Measurements from ENCODE around the gene SLC48A1.

Gene SLC48A1

GRCh38 chr12:47776471-47777143 is 3.6 kb downstream of the SLC48A1 start:
- H3K4me3 Mint-ChIP-seq, result no peak overlapping the region
- peak overlapping the region in 1 of 2 donors; percentile 94 for H3K27ac Mint-ChIP-seq
- no peaks in the 10 kb centered on the region for H3K9me3 Mint-ChIP-seq
- ATAC-seq, result no peak
- H3K27me3 Mint-ChIP-seq, result no peaks in the 10 kb centered on the region
- H3K4me1 Mint-ChIP-seq, result peaks cover 76% of the 10 kb centered on the region
- DNase-seq, result no peak

DNA sequence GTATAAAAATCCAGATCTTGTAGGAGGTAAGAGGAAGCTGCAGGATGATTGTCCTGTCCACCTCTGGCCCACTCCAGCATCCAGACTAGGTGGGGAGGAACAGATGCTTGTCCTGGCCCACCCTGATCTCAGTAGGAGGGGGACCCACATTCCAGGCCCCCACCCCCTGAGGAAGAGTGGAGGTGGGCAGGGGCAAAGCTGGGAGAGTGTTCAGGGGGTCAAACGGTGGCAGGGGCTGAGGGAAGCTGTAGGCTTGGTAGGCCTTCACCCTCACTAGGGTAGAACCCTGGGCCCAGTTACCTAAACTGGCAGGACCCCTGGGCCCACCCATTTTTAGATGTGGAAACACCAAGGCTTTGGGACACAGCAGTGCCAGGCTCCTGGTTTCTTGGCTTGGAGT is 4.1 kb downstream of the SLC48A1 start:
- no peaks in the 10 kb centered on the region for H3K27me3 Mint-ChIP-seq
- DNase-seq (no peak), ATAC-seq (no peak)
- H3K4me3 Mint-ChIP-seq, result no peak overlapping the region
- H3K4me1 Mint-ChIP-seq, result peaks cover 80% of the 10 kb centered on the region
- no peaks in the 10 kb centered on the region for H3K9me3 Mint-ChIP-seq
- H3K27ac Mint-ChIP-seq, result peak overlapping the region in 1 of 2 donors; percentile 77

DNA sequence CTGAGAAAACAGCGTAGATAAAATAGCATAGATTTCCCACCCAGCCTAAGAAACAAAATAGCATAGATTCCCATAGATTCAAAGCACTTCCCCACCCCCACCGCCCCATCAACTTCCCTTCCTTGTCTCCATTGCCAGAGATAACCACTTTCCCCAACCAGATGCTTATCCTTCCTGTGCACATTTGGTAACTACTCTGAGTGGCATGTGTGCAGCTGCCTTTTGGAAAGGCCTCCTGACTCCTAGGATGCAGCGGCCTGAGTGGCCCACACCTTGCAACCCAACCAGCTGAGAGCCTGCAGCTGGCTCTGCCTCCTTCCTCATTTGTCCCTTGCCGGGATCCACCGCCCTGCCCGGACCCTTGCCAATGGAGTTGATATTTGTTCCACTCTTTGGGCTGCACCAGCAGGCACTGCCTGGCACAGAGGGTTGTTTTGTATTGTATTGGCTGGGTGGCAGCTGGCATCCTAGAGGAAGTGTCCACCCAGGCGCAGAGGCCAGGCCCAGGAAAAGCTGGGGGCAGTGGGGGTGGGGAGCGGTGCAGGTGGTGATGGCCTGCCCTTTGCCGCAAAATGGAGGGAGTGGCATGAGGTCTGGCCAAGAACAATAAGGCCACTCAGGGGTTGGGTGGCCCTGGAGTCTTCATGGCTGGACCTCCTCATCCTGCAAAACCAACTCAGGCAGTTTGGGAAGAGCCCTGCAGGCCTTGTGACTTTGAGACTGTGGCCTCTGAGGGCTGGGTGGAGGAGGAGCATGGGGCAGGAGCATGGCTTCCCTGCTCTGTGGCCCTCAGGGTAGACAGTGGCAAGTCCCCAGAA is 4.9 kb downstream of the SLC48A1 start:
- Mint-ChIP-seq H3K4me1 (peaks cover 82% of the 10 kb centered on the region), H3K4me3 (no peak overlapping the region), H3K27ac (peak overlapping the region in 1 of 2 donors; percentile 77), H3K27me3 (no peaks in the 10 kb centered on the region), H3K9me3 (no peaks in the 10 kb centered on the region)
- DNase-seq, result no peak
- no peak for ATAC-seq

GRCh38 chr12:47778881-47779280 is 5.8 kb downstream of the SLC48A1 start:
- Mint-ChIP-seq H3K4me3 (peak overlapping the region in 1 of 2 donors; percentile 10), H3K9me3 (no peaks in the 10 kb centered on the region), H3K27me3 (no peaks in the 10 kb centered on the region), H3K4me1 (peaks cover 82% of the 10 kb centered on the region), H3K27ac (peak overlapping the region in 1 of 2 donors; percentile 82)
- ATAC-seq (no peak), DNase-seq (no peak)

DNA sequence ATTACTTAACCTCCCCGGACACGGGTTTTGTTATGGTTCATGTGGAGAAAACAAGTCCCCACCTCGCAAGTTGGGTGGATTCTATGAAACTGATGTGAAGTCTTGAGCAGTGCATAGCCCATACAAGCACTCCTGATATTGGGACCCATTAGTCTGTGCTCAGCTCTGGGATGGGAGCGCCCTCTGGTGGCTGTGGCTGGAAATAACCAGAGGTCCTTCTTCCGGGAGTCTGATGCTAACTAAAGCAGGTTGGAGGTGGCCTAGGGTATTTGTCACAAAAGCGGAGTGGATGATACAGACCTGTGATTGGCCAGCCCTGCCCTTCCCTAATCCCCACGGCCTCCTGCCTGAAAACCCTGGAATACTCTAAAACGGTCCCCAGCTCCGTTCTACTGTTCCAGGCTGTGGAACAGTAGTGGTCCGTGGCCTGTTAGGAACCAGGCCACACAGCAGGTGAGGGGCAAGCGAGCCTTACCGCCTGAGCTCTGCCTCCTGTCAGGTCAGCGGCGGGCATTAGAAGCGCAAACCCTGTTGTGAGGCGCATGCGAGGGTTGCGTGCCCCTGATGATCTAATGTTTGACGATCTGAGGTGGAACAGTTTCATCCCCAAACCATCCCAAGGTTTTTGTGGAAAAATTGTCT is 6.4 kb downstream of the SLC48A1 start:
- Mint-ChIP-seq H3K27ac (peak overlapping the region in 1 of 2 donors; percentile 82), H3K4me3 (peak overlapping the region in 1 of 2 donors; percentile 49)
- ATAC-seq, result peak; percentile 88

GRCh38 chr12:47779943-47780504 is 7.0 kb downstream of the SLC48A1 start:
- H3K4me1 Mint-ChIP-seq, result peaks cover 82% of the 10 kb centered on the region

More for the DNA sequence above, 6.4 kb downstream of the SLC48A1 start:
- Mint-ChIP-seq H3K4me1 (peaks cover 82% of the 10 kb centered on the region), H3K9me3 (no peaks in the 10 kb centered on the region), H3K27me3 (no peaks in the 10 kb centered on the region)
- peak; percentile 92 to 93 for DNase-seq

DNA sequence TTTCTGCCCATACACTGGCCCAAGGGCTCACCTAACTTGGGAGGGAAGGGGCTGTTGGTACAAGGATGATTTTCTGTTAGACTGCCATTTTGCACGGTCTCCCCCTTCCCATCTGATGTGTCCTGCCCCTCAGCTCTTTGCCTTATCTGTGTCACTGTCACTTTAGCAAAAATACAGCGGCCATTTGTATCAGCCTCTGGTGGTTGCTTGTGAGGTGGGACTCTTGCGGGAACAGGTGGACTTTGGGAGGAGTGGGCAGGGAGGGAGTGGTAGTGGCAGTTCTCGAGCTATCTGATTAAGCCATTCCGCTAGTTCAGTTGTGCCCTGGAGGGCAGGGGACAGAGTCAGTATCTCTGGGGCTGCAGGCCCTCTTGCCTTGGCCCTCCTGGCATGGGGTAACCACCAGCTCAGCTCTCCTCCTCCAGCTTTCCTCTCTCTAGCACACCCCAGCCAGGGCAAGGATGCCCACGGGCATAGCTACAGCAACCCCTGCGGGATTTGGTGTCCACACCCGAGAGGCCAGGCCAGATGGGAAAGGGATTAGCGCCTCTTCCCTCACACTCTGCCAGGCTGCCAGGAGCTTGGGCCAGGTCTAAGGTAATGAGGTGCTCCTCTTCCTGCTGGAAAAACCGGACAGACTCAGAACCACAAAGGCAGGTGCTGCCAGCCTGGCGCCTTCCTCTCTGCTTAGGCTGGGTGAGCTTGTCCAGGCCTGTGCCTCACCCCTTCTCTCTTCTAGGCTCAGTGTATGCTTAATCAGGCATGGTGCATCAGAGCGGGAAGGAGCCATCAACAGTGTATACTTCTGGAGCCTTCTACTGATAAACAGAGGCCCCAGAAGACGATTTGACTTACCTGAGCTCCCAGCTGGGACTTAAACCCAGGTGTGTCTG is 8.7 kb downstream of the SLC48A1 start:
- DNase-seq (no peak), ATAC-seq (no peak)
- Mint-ChIP-seq H3K4me1 (peaks cover 81% of the 10 kb centered on the region), H3K27ac (peak overlapping the region; percentile 57 to 74), H3K4me3 (no peak overlapping the region), H3K27me3 (no peaks in the 10 kb centered on the region), H3K9me3 (no peaks in the 10 kb centered on the region)

More at GRCh38 chr12:47779943-47780504, 7.0 kb downstream of the SLC48A1 start:
- ATAC-seq, result peak; percentile 24
- Mint-ChIP-seq H3K4me3 (no peak overlapping the region), H3K27me3 (no peaks in the 10 kb centered on the region), H3K27ac (peak overlapping the region in 1 of 2 donors; percentile 82), H3K9me3 (no peaks in the 10 kb centered on the region)
- DNase-seq, result peak; percentile 24 to 31

- Mint-ChIP-seq H3K27ac (peak overlapping the region in 1 of 2 donors; percentile 59), H3K27me3 (no peaks in the 10 kb centered on the region), H3K4me1 (peaks cover 82% of the 10 kb centered on the region), H3K4me3 (no peak overlapping the region), H3K9me3 (no peaks in the 10 kb centered on the region)
- no peak for ATAC-seq
- DNase-seq, result no peak
These were observed 9.3 kb downstream of the SLC48A1 start for GRCh38 chr12:47782372-47782770.

- H3K4me1 Mint-ChIP-seq, result peaks cover 82% of the 10 kb centered on the region
- H3K9me3 Mint-ChIP-seq, result no peaks in the 10 kb centered on the region
- ATAC-seq (no peak), DNase-seq (no peak)
- no peaks in the 10 kb centered on the region for H3K27me3 Mint-ChIP-seq
- no peak overlapping the region for H3K27ac Mint-ChIP-seq
- H3K4me3 Mint-ChIP-seq, result no peak overlapping the region
These were observed 10.2 kb downstream of the SLC48A1 start for GRCh38 chr12:47783024-47783755.

DNA sequence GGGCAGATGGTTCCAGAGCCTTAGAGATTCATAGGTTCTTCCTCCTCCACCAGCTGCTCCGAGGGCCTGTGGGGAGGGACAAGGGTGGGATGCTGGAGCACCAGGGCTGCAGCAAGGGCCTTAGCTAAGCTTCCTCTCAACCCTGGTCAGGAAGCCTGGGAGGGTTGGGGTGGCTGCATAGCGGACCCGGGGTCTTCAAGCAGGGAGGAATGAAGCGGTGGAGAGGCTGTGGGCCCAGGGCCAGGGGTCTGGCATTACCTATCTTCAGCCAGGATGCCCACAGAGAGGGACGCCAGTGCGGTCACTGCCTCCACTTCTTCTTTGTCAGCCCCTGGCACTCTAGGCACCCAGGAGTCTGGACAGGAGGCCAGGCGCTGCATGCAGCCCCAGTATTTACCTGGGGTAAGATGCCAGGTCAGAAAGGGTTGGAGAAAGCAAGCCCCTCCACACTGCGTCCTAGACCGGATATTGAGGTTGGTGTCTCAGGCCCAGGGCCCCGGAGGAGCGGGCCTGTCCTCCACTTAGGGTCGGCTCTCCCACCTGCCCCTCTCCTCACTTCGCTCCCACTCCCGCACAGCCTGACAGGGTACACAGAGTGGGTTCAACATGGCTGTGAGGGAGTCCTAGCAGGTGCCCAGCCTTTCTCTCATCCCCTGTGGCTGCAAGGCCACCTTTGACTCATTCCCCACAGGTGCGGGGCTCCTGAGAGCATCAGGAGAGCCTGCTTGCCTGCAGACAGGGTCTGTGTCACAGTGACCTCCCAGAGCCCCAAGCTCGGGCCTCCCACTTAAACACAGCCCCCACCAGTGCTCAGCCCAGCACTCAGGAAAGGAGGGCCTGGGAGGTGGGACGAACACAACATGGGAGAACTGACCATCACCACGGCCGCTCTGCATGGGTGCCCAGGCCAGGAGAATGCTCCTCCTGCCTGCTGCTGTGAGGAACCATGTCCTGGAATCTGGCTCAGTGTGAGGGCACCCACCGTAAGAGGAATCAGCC is 11.1 kb downstream of the SLC48A1 start:
- Mint-ChIP-seq H3K4me3 (no peak overlapping the region), H3K9me3 (no peaks in the 10 kb centered on the region), H3K4me1 (peaks cover 86% of the 10 kb centered on the region), H3K27ac (peak overlapping the region; percentile 18 to 45), H3K27me3 (no peaks in the 10 kb centered on the region)
- no peak for ATAC-seq
- no peak for DNase-seq

DNA sequence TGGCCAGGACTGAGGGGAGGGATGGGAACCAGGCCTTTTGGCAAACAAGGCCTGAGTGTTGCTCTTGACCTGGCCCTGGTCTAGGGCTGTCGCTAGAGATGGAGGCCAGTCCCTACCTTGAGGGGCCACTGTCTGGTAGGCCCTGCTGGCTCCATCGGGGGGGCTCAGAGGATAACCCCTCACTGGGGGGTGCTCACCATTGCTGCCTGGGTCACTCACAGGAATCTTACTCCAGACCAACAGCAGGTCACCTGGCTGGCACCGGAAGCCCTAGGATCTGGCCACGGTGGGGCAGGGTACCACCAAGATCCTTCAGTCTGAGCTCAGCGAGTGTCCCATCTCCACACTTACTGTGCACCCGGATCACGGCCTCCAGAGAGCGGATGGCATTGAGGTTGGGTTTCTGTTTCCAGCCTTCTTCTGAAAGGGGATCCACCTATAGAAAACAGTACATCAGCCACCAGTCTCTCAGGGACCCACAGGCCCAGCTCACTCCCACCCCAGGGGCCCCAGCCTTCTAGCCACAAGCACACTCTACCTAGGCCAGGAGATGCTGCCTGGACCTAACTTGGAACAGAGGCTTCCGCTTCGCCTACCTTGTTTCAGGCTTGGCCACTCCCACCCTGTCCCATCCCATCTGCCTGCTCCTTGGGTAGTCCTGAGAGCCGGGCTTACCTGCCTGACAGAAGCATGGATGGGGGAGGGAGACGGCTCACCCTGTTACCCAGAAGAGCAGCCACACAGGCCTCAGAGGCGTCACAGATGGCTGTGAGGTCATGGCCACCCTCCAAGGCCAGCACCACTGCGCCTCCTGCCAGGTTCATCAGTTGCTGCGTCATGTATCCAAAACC is 12.2 kb downstream of the SLC48A1 start:
- peak overlapping the region; percentile 2 to 60 for H3K27ac Mint-ChIP-seq
- H3K9me3 Mint-ChIP-seq, result no peaks in the 10 kb centered on the region
- no peak for DNase-seq
- H3K4me1 Mint-ChIP-seq, result peaks cover 85% of the 10 kb centered on the region
- no peaks in the 10 kb centered on the region for H3K27me3 Mint-ChIP-seq
- no peak for ATAC-seq
- no peak overlapping the region for H3K4me3 Mint-ChIP-seq

DNA sequence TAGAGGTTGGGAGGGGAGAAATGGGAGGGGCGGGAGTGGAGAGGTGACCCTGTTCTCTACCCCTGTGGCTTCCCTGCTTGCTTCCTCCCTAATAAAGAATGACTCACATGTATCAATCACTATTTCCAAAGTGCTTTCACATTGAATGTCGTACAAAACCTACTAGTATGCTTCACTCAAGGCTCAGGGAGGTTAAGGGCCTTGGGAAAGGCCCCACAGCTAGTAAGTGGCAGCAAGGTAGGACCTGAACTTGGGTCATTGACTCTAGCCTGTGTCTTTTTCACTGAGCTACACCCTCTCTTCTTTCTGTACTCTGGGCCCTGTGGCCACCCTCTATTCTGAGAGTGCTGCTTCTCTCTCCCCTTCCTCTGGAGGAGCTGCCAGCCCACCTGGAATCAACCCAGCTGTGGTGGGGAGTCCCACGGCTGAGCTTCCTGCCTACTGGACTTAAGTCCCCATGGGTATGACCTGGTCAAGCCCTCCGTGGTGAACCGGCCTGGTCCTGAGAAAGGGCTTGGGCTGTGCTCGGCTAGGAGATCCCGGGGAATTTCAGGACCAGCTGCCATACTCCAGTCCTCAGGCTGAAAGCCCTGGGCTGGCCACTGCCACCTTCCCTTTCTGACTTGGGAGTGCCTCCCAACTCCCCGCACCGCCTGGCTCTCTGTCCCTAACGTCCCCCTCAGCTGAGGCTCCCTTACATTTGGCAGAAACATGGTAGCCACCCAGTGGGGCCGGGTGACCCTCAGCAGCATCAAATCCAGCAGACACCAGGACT is 13.0 kb downstream of the SLC48A1 start:
- H3K4me3 Mint-ChIP-seq, result no peak overlapping the region
- H3K9me3 Mint-ChIP-seq, result no peaks in the 10 kb centered on the region
- H3K27ac Mint-ChIP-seq, result peak overlapping the region; percentile 75 to 90
- DNase-seq (no peak), ATAC-seq (peak; percentile 35)
- H3K4me1 Mint-ChIP-seq, result peaks cover 89% of the 10 kb centered on the region
- H3K27me3 Mint-ChIP-seq, result no peaks in the 10 kb centered on the region
